ENCODE results near the gene SCPEP1.

DNA sequence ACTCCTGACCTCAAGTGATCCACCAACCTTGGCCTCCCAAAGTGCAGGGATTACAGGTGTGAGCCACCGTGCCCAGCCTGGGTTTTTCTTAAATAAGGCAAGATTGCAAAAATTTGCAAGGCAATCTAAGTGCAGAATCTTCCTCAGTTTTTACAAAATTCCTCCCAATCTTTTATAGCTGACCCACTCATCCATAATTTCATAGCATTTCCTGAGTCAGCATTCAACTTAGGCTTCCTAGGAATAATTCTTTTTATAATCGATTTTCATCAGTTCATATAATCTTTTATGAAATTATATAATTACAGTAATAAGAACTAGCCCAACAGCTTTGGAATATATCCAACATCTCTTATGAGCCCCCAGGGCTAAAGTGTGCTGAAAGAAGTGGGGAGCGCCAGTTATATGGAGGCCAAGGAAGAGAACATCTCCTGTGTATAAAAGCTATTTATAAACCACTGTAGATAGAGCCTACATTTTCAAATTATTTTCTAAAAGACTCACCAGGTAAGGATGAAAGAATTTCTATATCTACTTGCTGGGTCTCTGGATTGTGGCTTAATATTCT lies 31.9 kb upstream of the SCPEP1 start:
- TF ChIP-seq SUZ12 (IDR thresholded peaks at IDR 0.05; ENCODE audit: extremely low read depth, insufficient read depth, insufficient read length), result no peak
- TF ChIP-seq ZNF274 (IDR thresholded peaks at IDR 0.05; ENCODE audit: low read depth, low read length), result no peak
- TF ChIP-seq YY1 (IDR thresholded peaks at IDR 0.05; ENCODE audit: insufficient read depth, insufficient read length), result no peak

Measured in NT2/D1 (cell line).